Stimulated activated CD8-positive, alpha-beta memory T cell treated with anti-CD3 and anti-CD28 coated beads, Interleukin-7, amount 100 ng/mL, for 24 hours (primary cell): Measurements from ENCODE around the gene FOXO3.

Source experiments
- DNase-seq: peaks from one replicate; pipeline ENCODE4 v3.0.0-alpha.2; 2020; ENCODE audit warnings: low read depth

FOXO3 gene

DNA sequence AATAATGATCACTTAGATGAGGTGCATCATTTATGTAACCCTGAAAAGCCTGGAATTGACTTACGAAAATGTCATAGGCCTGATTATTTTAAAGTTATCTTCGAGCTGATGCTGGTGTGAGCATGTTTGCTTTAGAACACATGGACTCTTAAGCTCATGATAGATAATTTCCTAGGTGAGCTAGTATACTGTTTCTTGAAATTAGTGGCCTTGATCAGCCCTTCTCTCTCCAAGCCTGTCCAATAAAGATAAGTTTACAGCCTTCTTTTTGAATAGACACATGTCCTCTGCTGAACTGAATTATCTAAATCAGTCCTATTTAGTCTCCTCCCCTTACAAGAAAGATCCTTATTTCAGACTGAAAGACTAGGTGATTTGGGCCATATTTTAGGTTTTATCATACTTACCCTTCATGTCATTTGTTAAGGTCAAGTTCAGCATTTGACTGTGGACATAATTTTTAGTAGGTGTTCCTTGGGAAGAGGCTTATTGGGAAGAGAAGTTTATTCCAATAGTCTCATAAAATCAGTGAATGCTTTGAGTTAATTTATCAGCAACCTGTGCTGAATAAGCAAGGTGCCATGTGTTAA, 15.3 kb downstream of the FOXO3 start:
- no peak for DNase-seq

DNA sequence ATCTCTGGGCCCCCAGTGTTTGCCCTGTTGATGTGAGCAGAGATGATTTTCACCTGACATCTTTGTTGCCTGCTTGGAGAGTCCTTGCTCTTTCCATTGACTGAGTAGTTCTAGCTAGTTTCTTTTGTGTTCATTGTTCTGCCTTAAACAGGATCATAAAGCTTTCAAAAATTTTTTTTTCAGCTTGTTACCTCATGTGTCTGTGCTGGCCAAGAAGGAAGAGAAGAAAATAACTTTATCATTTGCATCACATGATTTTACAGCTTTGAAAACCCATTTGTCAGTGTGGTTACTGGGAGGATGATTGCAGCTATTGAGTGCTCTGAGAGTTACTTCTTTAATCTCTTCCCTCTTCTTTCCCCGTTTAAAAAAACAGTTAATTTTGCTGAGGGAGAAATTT, 16.0 kb downstream of the FOXO3 start:
- no peak for DNase-seq

DNA sequence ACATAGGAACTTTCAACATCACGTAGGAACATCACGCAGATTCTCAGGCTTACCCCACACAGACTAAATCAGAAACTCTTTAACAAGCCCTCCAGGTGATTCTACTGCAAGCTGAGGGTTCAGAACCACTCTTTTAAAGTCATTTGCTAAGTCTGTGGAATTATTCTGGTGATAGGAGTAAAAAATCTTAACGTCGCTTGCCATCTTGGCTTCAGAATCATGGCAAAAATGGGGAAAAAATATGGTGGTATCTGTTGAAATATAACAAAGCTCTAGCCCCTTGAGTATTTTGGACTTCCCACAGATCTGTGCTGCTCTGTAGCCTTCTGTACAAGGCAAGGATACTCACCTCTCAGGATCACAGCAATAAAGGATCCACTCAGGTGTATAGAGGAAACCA, 17.4 kb downstream of the FOXO3 start:
- DNase-seq: no peak

DNA sequence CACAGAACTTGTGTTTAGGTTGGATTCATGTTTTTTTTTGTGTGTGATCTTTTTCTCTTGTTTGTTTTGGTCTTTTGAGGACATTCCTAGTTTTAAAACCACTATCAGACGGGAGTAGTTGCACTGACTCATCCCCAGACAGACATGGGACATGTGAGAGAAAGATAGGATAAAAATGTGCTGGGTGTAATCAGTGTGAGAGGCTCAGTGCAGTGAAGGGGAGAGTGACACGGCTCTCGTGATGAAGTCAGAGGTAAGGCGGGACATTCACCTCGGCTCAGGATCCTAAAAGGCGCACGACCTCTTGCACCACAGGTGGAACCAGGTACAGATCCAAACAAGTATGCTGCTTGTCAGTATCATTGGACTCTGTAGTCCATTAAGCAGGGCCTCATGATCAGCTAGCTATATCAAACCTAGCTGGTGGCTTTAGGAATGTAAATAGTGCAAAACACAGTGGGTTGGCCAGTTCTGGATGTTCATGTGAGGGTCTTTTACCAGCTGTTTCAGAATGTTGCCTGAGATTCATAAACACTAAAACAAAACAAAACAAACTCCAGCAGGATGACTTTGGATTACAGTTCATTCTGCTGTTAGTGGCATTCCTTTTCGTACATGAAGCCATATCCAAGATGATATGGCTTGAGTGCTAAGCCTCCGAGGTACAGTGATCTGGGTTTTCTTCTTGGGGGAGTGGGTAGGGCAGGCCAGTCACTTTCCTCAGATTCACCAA, 18.0 kb downstream of the FOXO3 start:
- no peak for DNase-seq

DNA sequence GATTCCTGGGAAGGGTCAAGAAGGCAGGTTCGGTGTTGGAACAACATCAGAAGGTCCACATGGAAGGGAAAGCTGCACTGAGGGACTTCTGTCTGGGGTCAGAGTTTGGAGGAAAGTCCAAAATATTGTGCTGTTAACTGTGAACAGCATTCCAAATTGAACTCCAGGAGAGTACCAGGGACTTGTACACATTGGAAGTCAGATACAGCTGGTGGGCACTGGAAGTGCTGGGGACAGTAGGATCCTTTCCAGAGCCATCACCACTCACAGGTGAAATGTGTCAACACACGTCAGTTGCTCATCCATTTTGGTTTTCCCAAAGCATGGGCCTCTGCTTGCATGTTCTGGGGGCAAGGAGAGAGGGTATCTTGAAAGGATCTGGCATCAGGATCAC, 18.6 kb downstream of the FOXO3 start:
- DNase-seq: no peak

DNA sequence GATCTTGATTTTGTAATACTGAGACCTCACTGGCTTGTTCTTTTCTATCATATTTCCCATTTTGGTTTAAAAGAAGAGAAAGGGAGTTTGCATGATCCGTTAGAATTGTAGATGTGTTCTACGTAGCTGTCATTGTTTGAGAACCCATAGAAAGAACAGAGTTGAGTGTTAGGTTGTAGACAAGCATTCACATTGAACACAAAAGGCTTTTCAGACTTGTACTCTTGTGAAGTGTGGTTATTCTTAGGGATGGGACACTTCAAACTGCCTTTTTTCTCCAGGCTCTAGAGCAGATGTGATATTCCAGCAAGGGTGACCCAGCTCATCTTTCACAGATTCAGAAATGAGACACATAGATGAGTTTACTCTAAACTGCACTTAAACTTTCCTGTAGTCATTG, 19.9 kb downstream of the FOXO3 start:
- no peak for DNase-seq

DNA sequence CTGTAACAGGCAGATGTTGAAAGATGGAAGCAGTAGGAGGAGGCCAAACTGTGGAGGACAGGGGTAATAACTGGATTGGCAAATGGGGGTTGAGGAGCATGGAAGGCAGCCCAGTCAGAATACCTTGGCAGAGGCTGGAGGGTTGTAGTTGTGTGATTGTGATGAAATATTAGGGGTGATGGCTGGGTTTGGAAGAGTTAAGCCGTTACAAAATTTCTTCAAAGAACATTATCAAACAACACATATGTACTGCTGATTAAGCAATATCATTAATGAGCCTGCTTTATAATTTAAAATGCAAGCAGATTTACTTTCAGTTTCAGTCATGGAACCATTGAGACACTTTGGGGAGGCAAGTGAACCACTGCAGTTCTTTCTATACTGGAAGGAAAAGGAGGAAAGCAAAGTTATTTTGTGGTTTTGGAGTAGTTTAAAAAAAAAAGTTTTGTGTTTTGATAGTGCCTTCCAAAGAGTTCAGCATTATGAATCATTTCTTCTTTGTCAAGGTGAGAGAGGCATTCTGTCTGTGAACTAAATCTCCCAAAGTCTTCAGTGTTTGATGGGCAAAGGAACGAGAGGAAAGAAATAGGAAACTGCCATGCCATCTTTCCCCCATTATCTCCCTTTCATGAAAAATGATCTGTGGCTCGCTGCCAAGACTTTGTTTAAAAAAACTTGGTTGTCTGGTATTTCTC, 20.7 kb downstream of the FOXO3 start:
- DNase-seq: no peak

DNA sequence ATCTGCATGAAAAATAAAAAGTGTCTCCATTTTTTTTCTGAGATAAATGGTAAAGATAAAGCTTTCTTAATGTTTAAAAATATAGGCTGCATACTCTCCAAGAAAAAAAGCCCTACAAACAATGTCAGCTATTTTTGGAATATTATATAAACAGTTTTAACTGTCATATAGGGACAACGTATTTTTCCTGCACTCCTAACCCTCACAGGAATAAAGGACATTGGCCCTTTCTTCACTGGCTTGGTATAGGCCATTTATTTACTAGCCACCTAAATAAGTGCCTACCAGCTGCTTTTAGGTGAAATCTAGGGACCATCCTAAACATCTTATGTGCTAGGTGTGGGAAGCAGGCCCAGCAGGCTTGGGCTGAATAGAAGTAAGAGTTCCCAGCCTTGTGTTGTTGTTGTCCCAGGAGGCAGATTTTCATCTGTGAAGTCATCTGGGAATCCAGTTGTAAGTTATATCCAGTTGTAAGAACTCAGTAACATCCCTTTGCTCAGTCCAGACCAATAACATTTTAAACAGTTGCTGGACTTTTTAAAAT, 21.3 kb downstream of the FOXO3 start:
- no peak for DNase-seq

DNA sequence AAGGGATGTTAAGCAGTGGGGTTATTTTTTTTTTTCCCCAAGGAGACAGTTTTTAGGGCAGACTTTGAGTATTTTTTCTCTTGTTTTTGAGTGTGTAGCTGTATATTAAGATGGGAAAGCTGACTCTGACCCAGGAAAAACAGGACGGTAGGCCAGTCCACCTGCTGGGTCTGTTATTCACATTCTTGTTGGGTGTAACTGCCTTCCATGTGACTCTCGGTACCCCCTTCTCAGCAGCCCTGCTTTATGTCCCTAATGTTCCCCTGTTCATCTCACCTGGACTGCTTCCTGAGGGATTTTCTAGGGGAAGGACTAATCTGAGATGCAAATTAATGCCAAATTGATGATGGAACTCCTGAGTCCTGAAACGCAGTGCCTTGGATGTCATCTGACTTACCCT, 21.9 kb downstream of the FOXO3 start:
- no peak for DNase-seq

DNA sequence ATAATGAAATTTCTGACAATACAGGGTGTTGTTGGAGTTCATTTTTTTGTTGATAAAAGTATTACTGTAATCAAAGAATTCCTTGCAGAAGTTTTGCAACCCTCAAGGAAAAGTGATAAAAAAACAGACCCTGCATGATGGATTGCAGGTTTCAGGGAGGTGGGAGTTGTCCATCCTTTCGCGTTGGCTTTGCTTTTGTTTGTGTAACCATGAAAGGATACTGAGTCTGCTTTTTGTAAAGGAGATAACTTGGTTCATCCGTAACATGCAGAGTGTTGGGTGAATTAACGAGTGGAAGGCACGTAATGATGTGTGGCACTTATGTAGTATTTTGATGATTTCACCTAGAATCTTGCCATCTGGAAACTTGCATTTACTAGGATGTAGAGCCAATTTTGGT, 23.6 kb downstream of the FOXO3 start:
- no peak for DNase-seq

DNA sequence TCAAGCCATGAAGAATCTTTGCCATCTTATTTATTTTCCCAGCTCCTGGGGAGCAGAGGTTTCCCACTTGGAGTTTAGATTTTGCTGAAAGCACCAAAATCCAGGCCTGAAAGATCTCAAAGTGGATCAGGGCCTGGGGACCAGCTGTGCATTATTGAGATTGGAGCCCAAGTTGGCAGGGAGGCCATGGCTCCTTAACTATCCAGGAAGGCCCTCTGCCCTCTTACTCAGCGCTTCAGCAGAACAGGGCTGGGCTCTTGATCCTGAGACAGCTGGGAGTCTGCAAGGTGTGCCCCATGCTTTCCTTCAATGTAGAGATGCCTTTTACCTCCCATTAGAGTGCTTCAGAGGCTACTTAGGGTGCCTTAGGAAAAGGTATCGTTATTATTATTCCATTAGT, 24.6 kb downstream of the FOXO3 start:
- DNase-seq: no peak

DNA sequence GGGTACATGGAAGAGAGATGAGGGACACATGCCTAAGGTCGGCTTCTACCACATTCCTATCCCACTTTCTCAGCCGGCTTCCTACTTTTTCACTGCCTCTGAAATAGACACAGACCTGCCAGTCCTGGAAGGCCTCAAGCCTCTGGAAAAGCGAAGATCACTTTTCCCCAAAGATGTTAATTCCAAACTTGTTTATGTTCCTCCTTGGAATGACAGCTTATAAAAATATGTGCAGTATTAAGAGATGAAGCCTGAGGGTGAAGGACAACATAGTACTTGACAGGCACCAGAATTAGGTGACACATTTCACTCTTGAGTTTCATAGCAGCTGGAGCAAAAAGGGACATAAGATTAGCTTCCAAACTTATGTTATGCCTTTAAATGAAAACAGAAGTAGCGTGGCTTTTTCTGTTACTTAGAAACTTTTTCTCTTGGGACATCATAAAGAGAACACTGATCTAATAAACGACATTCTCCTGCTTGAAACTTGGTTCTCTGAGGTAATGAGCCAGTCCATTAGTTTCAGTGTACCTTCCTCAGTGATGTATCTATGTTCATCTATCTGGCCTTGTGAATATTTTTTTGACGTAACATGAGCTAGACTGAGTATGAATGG, 25.3 kb downstream of the FOXO3 start:
- DNase-seq: no peak

DNA sequence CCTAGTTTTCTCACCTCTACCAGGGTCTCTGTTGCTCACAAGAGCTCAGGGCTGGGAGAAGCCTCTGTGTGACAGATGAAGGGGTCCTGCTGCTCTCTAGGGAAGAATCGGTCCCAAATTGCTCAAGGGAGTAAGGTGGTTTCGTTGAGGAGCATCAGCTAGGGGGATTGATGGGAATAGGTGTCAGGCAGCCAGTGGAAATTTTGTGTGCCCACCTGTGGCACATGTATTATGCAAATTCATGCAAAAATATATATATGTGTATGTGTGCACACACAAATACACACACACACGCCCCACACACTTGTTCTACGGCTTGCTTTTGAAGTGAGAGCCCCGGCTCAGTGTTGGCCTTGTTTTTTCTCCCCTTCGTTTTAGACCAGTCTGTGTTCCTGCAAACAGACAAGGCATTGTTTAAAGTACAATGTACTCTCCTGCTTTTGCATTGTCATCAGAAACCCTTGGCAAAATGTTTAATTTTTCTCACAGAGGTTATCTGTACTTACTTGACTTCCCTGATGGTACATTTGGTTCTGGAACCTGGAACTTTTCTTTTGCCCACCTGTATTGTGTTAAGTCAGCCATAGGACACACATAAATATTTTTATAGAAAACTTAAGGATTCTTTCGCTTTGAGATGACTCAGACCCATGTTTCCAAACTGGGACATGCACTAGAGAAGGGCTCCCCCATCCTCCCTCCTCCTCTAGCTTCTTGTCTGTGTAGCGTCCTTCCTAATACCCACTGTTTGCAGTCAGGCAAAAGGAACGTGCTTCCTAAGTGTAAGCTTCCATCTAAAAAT, 26.7 kb downstream of the FOXO3 start:
- DNase-seq: no peak

DNA sequence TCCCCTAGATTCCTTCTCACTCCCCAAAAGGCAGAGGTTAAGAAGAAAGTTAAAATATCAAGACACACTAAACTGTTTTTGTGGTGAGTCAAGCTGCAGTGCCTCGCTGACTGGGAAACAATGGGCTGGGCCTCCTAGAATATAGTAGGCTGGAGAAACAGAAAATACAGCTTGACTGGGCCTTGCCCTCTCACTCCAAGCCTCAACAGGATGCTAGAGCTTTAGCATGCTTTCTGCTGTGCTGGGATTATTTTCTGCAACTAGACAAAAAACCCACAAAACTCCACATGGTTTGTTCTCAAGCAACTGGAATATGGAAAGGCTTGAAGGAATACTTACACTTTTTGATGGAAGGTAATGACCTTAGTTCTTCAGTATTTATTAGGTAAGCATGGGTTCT, 27.9 kb downstream of the FOXO3 start:
- no peak for DNase-seq

DNA sequence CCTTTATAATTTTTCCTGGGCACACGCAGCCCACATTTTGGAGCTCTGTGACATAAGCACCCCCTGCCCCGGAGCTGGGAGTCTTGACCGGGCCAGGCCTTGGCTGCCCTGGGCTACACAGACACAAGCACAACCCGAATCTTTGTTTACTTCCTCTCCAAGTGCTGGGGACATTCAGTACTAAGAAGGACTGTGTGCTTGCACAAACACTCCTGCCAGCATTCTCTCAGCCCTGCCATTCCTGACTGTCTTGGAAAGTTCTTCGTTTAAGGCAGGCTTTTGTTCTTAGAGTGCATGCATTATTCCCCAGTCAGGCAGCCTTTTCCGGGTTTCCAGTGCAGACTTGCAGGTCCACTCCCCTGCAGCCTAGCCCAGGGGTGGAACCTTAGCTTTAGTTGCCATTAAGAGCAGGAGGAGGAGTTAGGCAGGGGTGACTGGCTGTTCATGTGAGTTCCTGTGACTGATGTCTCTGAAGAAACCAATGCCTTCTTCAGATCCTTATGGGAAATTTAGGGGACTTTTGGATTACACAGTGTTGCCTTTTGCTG, 28.6 kb downstream of the FOXO3 start:
- DNase-seq: no peak

DNA sequence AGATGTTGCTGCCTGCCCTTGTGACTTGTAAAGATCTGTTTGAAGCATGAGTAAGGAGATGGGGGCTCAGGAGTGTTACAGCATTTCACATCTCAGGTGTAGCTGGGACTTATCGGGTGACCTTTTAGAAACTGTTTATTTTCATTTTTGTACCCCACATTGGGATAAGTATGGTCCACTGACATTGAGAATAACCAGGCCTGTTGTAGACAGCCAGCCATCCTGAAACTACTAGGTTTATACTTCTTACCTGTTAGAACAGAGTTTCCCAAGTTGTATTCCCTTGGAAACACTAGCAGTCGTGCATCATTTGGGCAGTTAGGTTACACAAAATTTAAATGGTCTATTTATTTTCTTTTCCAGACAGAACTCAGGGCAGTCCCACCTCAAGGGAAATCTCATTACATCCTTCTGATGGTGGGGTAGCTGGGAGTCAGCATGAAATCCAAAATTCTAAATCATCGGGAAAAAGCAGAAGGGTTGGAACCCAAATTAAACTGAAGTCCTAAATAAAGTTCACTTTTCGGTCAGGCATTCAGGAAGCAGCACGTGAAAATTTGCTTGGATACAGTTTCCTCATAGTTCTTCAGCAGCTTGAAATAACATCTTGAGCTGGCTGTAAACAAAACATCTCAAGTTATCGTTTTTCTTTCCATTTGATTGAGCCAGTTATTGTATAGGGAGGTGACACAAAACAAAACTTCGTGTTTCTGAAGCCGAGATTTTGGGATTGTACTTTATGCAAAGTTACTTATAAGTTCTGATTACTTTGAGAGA, 30.5 kb downstream of the FOXO3 start:
- no peak for DNase-seq

DNA sequence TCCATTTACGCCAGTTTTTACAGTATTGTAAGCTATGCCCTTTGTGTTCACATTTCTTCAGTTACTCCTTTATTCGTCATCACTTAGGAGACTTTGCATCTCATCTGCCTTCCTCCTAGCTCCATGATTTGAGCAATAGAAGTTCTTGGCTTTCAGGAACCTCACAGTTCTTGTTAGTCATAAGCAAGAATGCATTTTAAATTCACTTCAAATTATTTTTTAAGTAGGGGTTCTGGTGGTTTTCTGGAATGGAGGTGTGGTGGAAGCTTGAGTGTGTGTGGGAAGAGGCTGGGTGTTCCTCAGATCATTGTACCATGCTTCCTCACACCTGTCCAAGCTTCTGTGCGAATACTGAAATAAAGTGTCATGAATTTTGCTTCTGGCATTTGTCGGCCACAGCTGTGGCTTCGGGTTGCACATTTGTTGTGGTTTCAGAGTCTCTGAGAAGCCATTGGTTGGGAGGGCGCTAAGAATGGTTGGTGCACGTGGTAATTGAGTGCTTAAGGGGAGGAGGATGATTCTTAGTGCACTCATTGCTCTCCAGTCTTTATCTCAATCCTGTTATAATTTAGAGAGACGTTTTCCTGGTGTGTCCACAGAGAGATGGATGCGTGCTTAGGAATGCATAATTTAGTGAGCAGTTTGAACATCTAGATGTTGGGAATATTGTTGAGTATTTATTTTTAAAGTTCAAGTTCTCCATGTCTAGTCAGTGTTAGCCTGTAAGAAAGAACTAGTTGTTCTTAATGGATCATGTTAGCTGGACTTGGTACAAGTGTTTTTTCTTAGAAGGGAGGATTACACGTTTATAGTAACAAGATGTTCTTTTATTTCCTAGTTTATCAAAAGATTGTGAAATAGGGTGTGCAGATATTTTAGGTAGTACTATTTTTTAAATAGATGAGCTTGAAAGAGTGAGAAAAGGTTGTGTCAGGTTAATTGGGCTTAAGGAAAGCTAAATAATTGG, 31.9 kb downstream of the FOXO3 start:
- no peak for DNase-seq

DNA sequence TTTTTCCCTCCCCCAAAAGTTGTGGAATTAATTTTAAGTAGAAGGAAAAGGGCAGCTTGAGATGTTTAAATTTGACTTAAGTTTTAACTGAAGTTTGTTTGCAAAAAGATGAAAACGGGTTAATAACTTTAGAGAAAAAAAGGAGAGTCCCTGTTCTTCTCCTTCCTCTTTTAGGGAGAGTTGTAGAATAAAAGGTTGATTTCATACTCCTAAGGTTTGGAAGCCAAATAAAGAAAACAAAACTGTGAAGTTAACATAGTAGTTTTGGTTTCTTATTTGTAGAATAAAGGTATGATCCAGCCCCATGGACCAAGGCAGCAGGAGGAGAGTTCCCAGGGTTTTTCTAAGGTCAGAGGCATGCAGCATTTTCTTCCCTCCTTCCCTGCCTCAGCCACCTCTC, 33.4 kb downstream of the FOXO3 start:
- DNase-seq: no peak

DNA sequence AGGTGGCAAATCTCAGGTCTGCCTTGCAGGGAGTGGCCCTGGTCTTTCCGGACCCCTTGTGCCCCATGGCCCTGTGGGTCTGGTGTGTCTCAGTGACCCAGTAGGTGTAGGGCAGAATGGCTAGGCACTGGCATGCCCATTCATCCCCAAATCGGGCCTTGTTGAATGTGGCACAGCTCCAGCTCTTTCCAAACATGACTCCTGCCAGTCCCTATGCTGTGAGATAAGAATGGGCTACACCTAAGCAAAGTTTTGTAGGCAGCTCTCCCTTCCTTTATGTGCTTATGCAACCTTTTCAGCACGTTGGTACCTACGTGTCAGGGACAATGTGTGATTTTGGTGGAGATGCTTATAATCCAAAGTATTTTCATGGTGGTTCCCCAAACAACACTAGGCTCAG, 33.9 kb downstream of the FOXO3 start:
- no peak for DNase-seq

DNA sequence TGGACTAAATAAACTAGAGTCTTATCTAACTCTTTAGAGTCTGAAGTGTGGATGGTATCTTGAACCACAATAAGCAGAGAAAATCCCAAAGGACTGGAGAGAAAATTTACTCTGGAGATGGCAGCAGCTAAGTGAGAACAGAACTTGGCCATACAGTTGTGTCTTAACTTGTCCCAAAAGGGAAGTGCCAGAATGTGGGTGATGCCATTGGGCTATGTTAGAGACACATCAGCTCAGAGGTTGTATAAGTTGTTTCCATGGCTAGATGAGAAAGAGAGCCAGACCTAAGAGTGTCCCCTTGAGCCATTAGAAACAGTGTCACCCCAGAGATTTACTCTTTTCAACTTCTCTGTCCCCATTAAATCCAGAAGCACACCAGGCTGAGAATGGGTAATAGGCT, 36.2 kb downstream of the FOXO3 start:
- DNase-seq: no peak
